ENCODE measurements around the gene BDP1.
A peak's percentile ranks its signal among the peaks of the same experiment; 100 is the strongest.
"Not testable (repeated sequence)": the region's sequence is repeated elsewhere in the genome, so short reads cannot be mapped to it uniquely, and the experiment has no call there.

The BDP1 gene, protein sequence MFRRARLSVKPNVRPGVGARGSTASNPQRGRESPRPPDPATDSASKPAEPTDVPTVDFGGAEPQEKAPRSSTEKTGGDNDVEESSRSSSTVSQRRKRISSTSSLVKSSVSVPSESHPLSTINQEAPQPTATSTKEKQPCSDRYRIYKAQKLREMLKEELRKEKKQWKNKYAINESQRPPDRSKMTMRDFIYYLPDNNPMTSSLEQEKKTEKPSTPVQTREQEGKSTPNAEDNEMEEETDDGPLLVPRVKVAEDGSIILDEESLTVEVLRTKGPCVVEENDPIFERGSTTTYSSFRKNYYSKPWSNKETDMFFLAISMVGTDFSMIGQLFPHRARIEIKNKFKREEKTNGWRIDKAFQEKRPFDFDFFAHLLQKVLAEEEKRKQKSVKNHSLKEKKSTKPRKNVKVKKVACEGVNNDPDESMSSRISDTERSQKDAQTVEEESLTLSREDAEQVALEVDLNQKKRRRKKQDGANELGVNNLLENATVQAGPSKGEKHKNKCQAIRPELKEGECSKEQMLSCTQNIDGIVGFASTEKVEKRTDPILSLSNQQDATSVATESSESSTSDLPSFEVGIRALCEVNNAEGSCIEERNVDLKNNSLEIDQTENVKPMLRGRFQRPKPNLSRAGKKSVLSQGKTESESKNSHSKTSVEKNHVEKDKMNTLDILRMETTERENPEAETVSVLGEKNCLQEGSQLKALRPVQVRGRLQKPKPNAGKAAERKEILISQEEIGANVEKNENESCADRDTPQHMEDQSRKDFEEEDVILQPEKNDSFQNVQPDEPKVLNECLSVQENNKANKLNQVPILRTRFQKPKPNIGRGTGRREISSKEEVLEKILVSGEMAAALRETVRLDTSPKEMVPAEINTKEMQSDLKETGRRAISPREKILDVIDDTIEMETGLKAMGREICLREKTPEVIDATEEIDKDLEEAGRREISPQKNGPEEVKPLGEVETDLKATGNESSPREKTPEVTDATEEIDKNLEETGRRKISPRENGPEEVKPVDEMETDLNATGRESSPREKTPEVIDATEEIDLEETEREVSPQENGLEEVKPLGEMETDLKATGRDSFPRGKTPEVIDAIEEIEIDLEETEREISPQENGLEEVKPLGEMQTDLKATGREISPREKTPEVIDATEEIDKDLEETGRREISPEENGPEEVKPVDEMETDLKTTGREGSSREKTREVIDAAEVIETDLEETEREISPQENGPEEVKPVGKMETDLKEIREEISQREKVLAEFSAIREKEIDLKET (N-terminal part only)

DNA sequence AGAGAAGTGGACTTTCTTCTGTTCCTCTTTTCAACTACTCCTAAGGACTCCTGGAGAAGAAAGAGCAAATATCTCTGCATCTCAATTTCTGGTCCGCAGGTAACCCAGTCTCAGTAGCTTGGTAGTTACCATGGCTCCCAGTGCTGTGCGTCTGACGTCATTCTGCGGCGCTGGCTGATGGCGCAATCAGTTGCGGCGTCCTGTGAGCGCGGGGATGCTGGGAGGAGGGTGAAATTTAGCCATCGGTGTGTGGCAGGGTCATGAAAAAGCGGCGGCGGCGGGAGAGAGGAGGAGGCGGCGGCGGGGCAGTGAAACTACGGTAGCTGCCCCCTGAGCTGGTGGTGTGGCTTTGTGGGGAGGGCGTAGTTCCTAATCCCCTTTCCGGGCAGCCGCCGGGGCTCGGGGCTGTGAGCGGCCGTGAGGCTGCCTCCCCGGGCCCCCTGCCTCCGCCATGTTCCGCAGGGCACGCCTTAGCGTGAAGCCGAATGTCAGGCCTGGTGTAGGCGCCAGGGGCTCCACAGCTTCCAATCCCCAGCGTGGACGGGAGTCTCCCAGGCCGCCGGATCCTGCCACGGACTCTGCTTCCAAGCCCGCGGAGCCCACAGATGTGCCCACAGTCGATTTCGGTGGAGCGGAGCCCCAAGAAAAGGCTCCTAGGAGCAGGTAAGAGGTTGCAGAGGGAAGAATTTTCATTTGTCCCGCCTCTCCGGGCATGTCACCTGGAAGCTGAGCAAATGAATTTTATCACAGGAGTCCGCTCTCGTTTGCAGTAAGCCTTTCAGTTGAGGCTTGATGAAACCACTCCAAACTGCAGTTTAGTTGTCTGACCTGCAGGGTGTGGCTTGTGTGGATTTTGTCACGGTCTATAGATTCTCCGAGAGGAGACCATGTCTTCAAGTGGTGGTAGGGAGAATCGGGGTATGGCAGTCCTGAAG, at the start of gene BDP1:
Gene BDP1, plus strand, starts transcription at position 225 of the 935 bp plus-strand sequence. Its CDS starts 227 bp downstream, at position 452.
- peak; percentile 98 for DNase-seq

GRCh38 chr5:71410088-71410487, 45.4 kb upstream of the BDP1 start:
- DNase-seq, result not testable (repeated sequence)

DNA sequence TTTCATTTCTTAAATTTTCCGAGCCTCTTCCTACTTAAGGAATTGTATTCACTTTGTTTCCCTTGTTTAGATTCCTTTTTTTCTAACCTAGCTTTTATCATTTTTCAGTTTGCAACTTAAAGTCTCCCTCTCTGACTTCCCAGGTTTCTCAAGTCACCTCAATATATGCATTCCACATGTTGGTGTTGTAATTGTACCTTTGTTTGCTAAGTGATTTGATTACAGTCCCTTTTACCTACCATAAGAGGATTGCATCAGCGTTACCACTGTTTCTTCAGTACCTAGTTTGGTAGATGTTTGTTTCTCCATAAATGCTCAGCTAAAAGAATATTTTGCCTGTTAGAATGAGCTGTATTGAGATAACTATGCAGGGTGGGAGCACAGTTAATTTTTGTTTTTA, 39.8 kb upstream of the BDP1 start:
- DNase-seq, result not testable (repeated sequence)

GRCh38 chr5:71418026-71418425, 37.4 kb upstream of the BDP1 start:
- not testable (repeated sequence) for DNase-seq

- not testable (repeated sequence) for DNase-seq
Measured at GRCh38 chr5:71421278-71421677, 34.2 kb upstream of the BDP1 start.

DNA sequence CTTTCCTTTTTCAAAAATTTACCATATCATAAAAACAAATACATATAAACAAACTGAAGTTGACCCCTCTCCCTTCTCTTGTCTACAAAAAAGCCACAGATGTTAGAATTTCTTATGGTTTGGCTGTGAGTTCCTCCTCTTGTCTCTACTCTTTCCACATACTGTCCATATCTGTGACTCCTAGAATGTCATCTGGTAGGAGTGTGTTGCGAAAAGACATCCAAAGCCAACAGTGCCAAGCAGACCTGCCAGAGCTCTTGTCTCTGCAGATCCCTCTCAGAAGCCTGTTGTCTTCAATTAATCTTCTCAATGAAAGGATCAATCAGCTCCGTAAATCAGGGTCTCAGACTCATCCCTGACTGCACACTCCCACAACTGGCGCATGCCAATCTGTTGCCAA, 31.6 kb upstream of the BDP1 start:
- not testable (repeated sequence) for DNase-seq

GRCh38 chr5:71426686-71427474, 28.6 kb upstream of the BDP1 start:
- DNase-seq, result not testable (repeated sequence)

GRCh38 chr5:71432410-71432809, 23.0 kb upstream of the BDP1 start:
- DNase-seq, result not testable (repeated sequence)

- not testable (repeated sequence) for DNase-seq
Measured at GRCh38 chr5:71434825-71435224, 20.6 kb upstream of the BDP1 start.

- not testable (repeated sequence) for DNase-seq
Measured at GRCh38 chr5:71441564-71441963, 13.9 kb upstream of the BDP1 start.

DNA sequence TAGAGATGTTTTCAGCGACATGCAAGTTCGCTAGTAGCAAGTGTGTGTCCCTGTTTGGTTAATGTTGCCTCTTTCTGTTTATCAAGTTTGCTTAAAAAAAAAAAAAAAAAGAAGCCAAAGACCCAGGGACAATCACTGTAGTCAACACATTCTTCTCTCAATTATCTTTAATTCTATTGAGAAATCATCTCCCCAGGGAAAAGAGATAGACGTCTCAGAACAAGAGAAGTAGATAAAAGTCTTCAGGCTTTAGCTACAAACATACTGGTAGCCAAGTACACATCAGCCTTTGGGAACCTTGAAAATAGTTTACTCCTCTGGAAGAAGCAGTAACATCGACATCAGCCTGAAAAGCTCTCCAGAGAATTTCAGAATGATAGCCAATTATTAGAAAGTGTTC, 11.6 kb upstream of the BDP1 start:
- not testable (repeated sequence) for DNase-seq

GRCh38 chr5:71445015-71445414, 10.4 kb upstream of the BDP1 start:
- DNase-seq, result not testable (repeated sequence)

DNA sequence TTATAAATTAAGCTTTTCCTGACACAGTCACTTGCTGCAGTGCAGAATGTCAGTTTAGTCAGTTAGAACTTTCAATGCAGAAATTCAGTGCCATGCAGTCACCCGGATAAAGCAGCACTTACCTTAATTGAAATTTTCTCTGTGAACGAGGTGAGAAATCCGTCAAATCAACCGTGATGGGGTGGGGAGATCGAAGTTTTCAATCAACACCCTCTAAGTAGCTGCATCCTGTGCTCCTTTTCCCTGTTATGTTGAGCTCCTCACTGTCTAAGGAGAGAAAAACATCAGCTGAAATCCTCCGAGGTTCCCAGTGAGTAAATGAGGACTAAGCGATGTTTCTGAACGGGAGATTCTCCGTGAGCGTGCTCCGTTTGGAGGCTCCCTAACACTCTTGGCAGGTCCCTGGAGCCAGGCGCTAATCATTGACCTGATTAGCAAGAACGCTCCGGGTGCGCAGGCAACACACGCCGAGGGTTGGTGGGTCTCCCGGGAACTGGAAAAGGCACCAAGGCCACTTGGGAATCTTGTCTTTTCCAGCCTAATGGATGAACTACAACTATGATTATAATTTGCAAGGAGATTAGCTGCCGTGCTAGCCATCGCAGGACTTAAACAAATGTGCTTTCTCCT, 9.8 kb upstream of the BDP1 start:
- DNase-seq, result not testable (repeated sequence)

DNA sequence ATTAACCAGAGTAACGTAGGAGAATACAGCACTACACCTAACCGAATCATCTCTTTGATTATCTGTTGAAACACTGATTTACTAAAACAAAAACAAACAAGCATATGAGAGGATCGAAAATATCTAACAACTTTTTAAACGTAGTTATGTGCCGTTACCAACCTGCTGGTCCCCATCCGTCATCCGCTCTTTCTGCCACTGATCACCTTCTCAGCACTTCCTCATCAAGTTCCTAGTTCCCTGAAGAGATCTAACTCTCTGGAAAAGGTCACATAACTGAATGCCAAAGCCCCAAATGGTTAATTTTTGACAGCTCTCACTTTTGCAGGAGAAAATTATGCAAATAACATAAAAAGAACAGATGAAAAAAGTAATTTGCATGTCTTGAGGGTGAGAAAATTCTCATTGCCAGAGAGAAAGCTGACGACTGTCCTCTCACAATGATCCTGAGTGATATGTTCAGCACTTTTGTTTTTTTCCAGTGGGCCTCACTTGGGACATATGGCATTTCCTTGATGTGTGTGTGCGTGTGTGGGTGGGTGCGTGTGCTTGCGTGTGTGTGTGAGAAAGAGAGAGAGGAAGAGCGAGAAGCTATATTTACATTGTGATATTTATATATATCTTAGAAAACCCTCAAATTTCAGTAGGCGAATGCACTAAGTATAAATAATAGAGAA, 8.8 kb upstream of the BDP1 start:
- DNase-seq, result not testable (repeated sequence)

- DNase-seq, result peak; percentile 61
Measured at GRCh38 chr5:71447218-71447808, 8.1 kb upstream of the BDP1 start.

- DNase-seq, result no peak
Measured at GRCh38 chr5:71452876-71453275, 2.6 kb upstream of the BDP1 start.

GRCh38 chr5:71454913-71455312, 538 bp upstream of the BDP1 start:
- no peak for DNase-seq

DNA sequence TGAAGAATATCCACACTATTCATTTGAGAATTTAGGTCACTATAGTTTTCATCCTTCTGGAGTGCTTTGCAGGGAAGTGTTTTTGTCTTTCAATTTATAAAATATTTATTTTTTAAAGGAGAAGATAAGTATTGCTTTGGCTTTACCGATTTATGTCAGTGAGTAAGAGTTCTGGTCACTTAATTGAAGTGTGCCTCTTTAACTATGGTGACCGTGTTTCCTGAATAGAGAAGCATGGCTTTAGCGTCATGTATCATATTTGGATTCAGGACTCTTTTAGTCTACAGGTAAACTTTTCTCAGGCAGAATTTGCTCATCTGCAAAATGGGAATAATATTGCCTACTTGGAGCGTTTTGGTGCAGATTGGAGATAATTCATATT, 902 bp downstream of the BDP1 start:
- no peak for DNase-seq

DNA sequence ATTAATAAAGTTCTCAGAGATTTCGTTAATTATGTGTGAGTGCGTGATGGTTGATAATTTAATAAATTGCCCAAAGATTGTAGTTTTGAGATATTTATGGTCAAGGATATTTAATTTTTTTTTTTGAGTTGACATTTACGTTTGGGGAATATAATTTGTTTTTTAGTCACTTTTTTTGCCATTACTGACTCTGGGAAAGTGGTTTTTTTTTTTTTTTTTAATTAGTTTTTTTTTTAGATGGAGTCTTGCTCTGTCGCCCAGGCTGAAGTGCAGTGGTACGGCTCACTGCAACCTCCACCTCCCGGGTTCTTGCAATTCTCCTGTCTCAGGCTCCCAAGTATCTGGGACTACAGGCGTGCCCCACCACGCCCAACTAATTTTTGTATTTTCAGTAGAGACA, 1.7 kb downstream of the BDP1 start:
- DNase-seq, result no peak
